ENCODE measurements around the gene DRAP1.

- no peak for TF ChIP-seq CTCF (IDR thresholded peaks at IDR 0.05)
- no peak for TF ChIP-seq ZFX (IDR thresholded peaks at IDR 0.05; ENCODE audit: borderline replicate concordance)
Observed at GRCh38 chr11:65883786-65884715, 35.2 kb upstream of the DRAP1 start.

All from 22Rv1 (cell line).